GM12865 (cell line): ENCODE results near the gene MGAT5B.

ENCODE experiments used
- DNase-seq: peaks from one replicate; pipeline ENCODE4 v3.0.0; 2010; ENCODE audit warnings: low read depth
- H3K4me3 ChIP-seq: 2 replicates; pipeline ENCODE4 v1.5.1; 2011; ENCODE audit warnings: mild to moderate bottlenecking, low read depth, low read length, control low read depth
- TF ChIP-seq, protein P1 (sequence below): IDR thresholded peaks from 2 replicates; pipeline ENCODE4 v1.5.1; 2011; ENCODE audit warnings: low read length, control low read depth, low read depth, inconsistent platforms; ENCODE audit not compliant: insufficient read depth; ENCODE audit errors: missing control alignments

MGAT5B gene

DNA sequence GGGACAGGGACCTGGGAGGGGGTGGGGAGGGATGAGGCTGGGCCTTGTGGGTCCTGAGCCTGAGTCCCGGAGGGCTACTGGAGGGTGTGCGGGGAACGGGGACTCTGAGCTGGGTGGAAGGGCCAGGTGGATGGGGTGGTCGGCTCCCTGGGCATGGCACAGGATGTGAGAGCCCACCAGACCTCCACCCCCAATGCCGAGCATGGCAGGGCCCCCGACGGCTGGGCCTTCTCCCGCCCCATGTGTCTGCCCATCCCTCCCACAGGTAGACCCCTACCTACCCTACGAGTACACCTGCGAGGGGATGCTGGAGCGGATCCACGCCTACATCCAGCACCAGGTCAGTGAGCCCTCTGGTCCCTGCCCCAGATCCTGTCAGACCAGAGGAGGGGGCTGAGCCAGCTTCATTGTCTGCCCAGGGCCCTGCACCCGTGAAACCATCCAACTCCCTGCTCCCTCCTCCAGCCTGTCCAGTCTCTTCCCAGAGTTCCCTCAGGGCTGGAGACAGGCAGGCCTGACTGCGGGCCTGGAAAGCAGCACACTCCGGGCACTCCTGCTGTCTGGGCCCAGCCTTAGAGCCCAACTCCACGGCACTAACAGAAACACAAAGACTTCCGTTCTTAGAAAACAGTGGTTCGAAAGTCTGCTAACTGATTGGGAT is 78.0 kb downstream of the MGAT5B start:
- H3K4me3 ChIP-seq = no peak overlapping the region
- no peak for DNase-seq
- TF ChIP-seq, protein P1, sequence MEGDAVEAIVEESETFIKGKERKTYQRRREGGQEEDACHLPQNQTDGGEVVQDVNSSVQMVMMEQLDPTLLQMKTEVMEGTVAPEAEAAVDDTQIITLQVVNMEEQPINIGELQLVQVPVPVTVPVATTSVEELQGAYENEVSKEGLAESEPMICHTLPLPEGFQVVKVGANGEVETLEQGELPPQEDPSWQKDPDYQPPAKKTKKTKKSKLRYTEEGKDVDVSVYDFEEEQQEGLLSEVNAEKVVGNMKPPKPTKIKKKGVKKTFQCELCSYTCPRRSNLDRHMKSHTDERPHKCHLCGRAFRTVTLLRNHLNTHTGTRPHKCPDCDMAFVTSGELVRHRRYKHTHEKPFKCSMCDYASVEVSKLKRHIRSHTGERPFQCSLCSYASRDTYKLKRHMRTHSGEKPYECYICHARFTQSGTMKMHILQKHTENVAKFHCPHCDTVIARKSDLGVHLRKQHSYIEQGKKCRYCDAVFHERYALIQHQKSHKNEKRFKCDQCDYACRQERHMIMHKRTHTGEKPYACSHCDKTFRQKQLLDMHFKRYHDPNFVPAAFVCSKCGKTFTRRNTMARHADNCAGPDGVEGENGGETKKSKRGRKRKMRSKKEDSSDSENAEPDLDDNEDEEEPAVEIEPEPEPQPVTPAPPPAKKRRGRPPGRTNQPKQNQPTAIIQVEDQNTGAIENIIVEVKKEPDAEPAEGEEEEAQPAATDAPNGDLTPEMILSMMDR = no peak

DNA sequence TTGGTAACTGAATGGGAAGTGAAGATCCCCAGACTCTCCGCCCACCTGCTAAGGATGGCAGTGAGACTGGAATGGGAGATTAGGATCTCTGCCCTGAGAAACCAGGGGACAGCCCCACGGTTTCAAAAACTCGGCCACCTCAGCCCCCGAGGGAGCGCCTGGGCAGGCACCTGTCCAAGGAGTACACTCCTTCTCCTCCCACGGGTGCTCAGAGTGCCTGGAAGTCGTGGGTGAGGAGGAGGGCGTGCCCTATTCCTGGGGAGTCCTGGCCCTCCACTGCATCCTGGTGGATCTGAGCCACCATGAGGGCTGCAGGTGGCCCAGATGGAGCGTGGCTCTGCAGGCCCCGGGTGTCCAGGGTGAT is 78.5 kb downstream of the MGAT5B start:
- H3K4me3 ChIP-seq = no peak overlapping the region
- DNase-seq = no peak
- TF ChIP-seq, protein P1 = no peak

DNA sequence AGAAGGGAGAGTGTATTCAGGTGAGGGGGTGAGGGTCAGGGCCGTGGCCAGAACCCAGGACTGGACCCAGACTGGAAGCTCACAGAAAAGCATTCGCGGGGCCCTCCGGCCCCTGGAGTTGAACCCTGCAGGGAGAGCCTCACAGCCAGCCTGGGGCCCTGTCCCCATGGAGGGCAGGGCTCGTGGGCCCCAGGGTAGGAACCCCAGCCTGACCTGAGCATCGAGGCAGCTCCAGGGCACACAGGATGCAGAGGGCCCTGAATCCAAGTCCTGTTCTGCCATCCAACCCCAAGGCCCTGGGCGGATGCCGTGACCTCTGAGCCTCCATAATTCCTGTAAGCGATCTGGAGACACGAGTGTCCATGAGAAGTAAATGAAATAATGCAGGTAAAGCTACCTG is 79.1 kb downstream of the MGAT5B start:
- TF ChIP-seq, protein P1 = no peak
- DNase-seq = no peak
- no peak overlapping the region for H3K4me3 ChIP-seq

DNA sequence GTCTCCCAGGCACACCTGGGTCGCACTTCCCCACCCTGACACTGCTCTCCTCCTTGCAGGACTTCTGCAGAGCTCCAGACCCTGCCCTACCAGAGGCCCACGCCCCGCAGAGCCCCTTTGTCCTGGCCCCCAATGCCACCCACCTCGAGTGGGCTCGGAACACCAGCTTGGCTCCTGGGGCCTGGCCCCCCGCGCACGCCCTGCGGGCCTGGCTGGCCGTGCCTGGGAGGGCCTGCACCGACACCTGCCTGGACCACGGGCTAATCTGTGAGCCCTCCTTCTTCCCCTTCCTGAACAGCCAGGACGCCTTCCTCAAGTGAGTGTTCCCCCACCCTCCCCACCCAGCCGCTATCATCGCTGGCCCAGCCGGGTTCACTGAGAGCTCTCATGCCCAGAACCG is 79.6 kb downstream of the MGAT5B start:
- no peak overlapping the region for H3K4me3 ChIP-seq
- no peak for DNase-seq
- TF ChIP-seq, protein P1 = no peak

DNA sequence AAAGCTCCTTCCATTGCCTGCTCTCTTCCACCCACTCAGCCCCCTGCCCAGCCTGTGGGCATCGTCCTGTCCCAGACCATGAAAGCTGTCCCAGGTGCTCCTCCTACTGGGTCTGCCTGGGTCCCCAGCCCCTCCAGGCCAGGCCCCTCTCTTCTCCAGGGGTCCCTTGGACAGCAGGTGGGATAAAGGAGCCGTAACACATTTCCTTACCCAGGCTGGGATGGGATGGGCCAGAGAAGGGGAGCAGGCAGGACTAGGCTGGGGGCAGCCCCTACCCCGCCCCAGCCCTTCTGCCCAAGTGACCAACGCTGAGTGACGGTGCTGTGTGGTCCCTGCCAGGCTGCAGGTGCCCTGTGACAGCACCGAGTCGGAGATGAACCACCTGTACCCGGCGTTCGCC is 80.1 kb downstream of the MGAT5B start:
- TF ChIP-seq, protein P1 = no peak
- no peak for DNase-seq
- no peak overlapping the region for H3K4me3 ChIP-seq

DNA sequence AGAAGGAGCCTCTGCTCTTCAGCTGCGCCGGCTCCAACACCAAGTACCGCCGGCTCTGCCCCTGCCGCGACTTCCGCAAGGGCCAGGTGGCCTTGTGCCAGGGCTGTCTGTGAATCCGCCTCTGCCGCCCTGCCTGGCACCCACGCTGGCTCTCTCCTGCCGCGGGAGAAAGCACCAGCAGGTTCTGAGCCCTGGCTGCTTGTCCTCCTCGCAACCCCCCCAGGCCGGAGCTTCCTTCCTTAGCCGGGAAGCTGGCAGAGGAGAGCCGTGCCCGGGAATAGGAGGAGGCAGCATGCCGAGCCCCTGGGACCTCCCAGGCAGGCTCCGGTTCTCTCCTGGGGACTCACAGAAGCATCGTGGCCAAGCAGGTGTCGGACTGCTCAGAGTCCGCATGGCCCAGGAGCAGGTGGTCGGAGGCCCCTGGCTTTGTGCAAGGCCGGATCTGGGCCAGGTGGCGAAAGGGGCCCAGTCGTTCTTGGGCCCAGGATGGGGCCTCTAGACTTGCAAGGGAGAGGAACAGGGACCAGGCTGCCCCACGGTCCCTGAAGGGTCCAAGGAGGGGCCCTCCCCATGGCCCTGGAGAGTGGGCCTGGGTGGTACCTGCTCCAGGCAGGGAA is 80.6 kb downstream of the MGAT5B start:
- DNase-seq = no peak
- no peak overlapping the region for H3K4me3 ChIP-seq
- TF ChIP-seq, protein P1 = no peak
